NCI-H82 (cell line): ENCODE results near the gene PSMB2.

ENCODE experiments used
- DNase-seq: peaks from one replicate; lab custom pipeline; 2025; lab: John Stamatoyannopoulos, UW

The PSMB2 gene

DNA sequence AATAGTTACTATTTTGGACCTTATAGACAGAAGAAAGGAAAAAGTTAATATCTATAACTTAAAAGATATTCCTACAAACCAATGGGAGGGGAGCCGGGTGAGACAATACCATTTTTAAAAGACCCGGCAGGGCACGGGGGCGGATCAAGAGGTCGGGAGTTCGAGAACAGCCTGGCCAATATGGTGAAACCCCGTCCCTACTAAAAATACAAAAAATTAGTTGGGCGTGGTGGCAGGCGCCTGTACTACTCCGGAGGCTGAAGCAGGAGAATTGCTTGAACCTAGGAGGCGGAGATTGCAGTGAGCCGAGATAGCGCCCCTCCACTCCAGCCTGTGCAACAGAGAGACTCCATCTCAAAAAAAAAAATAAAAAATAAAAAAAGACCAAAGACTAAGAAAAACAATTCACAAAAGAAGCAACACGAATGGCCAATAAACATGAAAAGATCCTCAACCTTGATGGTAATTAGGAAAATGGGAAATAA, 1.2 kb upstream of the PSMB2 start:
- no peak for DNase-seq

DNA sequence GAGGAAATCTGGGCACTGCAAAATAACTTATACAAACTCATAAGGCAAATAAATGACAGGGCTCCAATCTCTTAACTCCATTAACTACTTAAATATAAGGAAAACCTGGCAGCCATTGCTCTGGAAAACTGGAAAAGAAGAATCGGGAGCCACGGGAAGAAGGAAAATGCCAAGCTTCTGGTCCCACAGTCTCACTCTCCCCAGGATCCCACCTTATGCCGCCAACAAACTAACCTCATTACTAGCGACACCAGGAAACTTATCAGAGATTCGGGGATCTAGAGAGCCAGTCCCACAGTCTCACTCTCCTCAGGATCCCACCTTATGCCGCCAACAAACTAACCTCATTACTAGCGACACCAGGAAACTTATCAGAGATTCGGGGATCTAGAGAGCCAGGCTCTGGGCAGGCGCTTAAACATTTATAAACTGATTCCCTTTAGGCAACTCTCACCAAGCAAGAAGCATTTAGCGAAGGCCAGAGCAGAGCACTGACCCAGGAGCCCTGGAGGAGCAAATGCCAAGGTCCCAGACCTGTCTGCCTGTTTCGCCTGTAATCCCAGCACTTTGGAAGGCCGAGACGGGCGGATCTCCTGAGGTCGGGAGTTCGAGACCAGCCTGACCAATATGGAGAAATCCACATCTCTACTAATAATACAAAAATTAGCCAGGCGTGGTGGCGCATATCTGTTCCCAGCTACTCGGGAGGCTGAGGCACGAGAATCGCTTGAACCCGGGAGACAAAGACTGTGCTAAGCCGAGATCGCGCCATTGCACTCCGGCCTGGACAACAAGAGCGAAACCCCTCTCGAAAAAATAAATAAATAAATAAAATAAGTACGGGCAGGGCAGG, 720 bp downstream of the PSMB2 start:
- peak; percentile 31 for DNase-seq

DNA sequence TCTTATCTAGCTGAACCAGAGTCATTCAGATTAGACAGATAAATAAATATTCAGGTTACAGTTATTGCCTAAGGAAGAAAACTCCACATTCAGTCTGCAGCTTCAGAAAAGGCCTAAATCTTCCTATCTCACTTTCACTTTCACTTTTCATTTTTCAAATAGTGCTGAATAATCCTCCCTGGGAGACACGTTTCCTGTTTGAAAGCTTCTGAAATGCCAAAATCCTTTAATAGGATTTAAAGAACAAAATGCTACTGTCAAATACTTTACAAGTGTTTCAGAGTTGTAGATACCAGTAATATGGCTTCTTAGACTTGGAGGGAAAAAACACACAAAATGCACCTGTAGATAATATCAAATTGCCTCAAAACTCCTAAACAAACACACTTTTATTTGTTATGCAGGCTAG, 3.9 kb downstream of the PSMB2 start:
- DNase-seq, result peak; percentile 86

DNA sequence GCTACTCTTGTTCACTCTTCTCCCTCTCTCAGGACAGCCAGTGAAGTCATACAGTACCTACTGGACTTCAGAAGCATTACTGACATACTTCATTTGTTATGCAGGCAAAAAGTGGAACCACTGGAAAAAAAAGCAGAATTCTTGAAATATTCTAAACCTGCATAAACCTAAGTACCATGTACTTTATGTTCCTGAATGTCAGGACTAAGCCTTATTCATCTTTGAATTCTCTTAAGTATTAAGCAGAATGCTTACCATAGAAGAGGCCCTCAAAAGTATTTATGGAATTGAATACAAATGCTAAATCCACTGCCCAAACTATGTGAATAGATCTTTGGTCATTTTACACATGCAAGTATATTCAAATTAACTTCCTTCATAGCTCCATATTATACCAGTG, 7.8 kb downstream of the PSMB2 start:
- DNase-seq, result no peak

DNA sequence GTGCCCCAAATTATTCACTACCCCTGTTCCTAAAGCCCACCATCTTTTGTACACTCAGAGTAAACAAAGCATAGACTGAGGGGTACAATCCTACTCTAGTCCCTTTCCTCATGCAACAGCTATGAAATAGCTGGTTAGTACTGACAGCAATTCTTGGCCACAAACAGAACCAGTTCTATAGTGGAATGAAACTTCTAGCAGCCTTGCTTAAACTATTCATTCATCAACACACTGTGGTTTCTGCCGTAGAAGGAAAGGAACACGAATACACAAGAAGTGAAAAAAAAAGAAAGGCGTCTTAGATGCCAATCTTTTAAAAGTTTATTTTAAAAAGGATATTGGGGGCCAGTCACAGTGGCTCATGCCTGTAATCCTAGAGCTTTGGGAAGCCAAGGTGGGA, 9.9 kb downstream of the PSMB2 start:
- no peak for DNase-seq

DNA sequence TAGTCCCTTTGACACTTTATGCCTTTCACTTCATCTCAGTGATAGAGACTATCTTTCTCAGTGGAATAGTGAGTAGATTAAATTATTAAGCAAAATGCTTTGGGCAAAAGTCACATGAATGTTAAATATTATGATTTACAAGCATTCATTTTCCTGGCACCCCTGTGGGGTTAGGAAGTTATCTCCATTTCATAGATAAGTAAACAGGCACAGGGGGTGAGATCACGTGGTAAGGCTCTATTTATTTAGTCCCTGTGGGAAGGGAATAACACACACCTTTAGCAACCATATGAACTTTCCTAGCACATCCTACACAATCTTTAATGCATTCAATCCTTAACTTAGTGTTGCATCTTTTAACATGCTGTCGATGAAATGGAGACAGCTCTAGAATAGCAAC, 12.3 kb downstream of the PSMB2 start:
- no peak for DNase-seq

DNA sequence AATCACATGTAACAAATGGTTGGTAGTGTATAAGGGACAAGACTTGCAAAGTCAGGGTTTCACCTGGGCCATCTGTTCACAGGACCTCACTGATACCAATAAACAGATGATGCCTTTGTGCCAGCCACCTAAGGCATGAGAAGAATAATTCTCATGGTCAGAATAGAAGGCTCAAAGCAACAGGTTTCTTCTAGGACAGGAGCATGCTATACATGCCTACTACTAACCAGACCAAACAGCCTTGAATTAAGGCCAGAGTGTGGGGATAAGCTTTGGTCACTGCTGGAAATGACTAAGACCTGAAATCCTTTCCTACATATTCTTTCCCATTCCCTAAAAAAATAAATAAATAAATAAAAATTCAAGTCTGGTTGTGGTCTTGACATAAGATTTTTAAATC, 17.5 kb downstream of the PSMB2 start:
- DNase-seq, result no peak

DNA sequence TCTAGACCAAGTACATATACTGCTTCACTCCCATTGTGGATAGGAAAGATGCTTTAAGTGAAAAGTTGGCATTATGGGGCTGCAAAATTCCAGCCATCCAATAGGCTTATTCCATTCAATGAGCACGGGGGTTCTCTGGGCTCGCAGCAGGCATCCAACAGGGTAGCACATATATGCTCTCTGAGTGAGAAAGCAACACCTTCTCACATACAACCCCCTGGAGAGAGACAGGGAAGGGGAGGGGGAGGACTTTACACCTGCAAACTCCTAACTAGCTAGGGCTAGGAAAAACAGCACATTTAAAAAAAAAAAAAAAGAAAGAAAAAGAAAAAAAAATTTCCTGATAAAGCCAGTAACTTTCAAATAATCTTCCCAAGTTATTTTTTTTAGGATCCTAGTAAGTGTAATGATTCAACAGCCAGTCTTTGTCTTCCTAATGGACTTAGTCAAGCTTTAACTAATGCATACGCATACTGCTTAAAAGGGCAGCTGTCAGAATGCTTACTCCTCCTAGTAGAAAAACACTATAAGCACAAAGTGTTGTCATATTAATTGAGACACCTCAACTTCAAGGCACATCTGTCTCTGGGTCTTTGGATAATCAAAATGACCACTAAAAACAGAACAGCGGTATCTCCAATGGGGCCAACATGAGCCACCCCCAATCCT, 18.7 kb downstream of the PSMB2 start:
- DNase-seq, result peak; percentile 33

DNA sequence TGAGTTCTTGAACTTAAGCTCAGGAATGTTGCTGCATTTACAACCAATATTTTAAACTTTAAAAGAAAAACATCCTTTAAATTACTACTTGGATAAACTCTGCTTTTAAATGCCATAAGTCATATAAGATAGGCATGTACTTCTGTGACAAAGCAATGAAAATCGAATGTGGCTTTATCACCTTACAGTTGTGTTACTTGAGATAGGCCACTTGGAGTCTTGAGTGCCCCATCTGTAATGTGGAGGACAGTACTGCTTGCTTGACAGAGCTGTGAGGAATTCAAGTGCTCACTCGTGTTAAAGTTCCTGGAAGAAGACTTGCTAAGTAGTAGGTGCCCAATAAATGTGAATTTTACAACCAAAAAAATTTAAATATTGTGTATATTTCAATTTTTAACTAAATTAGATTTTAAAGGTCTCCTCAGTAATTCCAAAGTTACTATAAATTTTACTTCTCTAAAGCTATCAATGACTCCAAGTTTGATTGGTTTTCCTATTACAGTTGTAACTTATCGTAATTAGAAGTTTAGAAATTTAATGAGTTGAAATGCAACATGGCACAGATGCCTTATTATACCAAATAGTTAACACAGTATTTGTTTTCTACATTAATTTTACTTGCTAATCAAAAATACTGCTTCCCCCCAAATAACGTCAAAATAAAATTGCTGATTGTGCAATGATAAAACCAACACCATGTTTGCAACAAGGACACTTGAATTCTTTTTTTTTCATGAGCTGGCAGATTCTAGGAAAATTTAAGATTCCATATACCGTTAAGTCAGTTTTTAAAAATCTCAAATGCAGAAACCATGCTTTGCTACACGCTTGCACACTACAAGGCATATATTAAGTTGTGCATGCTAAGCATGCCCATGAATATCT, 21.8 kb downstream of the PSMB2 start:
- peak; percentile 23 for DNase-seq

DNA sequence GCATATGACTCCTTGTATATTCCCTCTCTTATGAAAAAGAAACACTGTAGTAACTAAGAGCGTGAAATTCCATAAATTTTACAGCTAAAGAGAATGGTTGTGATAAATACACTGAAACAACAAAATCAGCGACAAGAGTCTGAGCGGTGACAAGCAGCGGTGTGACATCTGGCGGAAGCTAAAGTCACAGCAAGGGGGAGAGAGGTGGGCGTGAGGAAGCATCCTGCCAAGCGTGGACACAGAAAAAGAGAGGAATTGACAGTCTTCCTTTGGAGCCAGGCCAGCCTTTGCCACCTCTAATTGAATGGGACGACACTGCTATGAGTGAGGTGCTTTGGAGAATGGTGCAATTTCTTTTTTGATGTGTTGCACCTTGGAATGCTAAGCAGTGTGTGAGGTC, 25.9 kb downstream of the PSMB2 start:
- no peak for DNase-seq

DNA sequence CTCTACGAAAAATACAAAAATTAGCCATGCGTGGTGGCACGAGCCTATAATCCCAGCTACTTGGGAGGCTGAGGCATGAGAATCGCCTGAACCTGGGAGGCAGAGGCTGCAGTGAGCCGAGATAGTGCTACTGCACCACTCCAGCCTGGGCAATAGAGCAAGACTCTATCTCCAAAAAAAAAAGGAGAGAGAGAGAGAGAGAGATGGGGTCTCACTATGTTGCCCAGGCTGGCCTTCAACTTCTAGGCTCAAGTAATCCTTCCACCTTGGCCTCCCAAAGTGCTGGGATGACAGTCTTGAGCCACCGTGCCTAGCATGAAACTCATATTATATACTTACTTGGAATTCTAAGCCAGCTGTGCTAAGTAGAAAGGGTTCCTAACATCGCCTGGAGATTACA, 29.7 kb downstream of the PSMB2 start:
- no peak for DNase-seq

DNA sequence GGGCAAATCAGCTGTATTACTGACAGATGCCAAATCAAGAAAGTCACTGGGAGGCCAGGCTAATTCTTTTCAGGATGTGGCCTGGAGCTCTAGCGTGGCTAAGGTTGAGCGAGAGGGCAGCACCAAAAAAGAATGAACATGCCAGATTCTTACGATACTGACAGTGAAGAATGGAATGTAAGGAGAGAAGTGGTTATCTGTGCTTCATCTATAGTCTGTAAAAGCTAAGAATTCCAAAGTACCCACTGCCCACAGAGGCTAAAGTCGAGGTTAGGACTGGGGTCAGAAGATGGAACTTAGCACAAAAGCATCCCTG, 35.5 kb downstream of the PSMB2 start:
- no peak for DNase-seq

DNA sequence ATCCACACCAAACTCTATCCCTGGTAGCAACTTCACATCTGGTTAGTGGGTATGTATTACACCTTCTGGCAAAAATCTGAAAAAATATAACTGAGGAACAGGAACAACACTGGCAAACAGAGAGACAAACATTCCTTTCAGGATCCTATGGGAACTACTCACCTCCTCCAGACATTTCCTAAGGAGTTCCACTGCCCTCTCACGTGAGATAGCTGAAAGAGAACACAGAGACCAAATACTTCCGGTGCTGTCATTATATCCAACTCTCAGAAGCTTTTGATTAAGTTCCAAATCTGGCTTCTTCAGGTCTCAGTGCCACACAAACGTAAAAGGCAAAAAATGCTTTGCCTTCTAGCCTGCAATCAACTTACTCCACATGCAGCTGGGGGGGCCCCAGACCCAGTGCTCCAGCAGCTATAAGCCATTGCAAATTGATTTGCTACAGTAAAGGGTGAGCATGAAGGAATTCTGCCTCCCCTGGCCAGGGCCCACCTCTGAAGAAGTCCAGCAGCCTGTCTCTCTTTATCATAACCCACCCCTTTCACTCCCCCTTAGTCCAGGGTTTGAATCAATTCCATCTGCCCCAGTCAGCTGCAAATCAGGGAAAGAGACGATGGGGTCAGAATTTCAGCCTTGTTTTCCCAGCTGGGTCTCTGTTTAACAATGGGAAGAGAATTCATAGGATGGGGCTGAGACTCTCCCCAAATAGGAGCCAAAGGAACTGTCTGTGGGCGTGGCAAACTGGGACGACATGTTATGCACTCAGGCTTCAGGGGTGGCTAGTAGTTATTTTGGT, 36.1 kb downstream of the PSMB2 start:
- DNase-seq, result no peak

DNA sequence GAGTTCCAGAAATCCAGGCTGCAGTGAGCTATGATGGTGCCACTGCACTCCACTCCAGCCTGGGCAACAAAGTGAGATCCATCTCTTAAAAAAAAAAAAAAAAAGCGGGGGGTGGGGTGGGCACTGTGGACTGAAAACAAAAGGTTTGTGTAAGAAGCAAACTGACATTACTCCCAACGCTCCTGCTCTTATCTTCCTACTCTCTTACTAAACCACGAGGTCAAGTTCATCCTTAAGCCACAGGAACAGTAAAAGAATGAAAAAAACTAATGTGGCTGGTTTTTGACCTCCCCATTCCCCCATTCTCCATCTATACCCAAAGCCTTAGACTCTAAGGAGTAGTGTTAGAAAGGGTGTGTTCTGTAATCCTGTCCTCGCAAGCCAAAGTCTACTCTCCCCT, 37.4 kb downstream of the PSMB2 start:
- DNase-seq, result no peak

DNA sequence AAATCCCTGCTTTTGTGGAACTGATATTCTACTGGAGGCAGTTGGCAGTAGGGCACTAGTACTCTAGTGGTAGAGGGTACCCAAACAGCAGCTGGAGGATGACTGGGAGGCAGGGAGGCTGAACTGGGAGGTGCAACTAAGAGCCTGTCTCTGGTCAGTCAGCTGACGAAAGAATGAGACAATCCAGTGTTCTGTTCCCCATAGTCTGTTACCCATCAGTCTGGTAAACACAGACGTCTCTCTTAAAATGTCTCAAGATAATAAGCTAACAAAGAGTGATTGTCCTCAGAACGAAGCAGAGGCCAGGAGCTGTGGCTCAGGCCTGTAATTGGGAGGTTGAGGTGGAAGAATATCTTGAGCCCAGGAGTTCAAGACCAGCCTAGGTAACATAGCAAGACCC, 37.9 kb downstream of the PSMB2 start:
- DNase-seq, result no peak

DNA sequence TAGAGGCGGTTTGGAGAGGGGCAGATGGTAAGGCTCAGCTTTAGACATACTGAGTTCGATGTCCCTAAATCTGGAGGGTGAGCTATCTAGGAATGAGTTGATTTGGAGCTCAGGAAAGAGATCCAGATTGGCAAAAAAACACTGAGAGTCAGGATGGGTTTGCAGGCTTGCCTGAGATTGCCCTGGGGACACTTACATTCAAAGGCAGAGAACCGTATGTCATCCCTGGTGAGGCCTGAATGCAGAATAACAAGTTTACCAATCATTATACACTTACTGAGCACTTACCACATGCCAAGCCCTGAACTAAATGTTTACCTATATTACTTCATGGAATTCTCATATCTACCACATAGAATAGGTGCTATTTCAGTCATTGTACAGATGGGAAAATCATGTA, 40.7 kb downstream of the PSMB2 start:
- no peak for DNase-seq

DNA sequence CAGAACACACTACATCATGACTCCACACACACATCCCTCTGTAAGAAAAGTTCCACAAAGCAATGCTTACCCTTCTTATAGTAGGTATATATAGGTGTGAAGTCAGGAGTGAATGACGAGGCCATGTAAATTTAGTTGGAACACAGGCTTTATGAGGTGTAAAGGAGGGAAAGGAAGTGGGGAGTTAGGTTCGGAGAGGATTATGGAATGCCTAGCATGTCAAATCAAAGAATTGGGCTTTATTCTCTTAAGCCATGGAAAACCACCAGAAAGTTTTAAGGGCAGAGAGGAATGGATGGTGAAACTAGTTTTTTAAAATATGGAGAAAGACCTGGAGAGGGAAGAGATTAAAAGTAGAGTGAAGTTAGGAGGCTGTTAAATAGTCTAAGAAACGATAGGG, 41.9 kb downstream of the PSMB2 start:
- DNase-seq, result no peak

DNA sequence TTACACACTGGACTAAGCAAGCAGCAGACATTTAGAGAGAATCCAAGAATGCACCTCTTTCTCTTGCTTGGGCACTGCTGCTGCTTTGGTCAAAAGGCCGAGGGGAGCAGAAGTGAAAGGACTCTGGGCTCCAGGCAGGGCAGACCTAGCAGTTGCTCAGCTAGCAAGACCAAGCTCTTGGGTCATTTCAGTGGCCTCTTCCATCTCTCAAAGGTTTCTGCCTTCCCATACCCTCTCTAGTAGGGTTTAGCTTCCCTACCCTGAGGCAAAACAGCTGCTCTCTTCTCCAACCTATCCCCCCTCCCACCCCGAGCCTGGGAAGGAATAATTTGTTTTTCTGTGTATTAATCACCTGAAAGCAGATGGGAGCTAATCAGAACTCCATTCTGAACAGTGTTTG, 42.4 kb downstream of the PSMB2 start:
- no peak for DNase-seq

DNA sequence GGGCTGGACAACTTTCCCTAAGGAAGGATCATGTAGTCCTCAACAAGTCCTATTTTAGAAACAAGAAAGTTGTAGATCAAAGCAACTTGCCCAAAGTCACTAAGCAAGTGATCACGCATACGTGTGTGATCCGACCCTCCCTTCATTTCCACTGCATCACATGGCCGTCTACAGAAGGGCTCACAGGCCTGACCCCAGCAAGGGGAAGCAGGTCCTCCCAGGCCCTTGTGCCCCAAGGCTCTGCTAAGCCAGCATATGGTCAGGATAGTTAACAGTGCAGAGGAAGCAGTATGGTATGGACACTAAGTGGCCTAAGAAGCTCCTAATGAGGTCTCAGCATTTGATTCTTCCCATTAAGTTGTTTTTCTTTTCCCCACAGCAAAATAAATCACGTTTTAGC, 43.5 kb downstream of the PSMB2 start:
- no peak for DNase-seq

DNA sequence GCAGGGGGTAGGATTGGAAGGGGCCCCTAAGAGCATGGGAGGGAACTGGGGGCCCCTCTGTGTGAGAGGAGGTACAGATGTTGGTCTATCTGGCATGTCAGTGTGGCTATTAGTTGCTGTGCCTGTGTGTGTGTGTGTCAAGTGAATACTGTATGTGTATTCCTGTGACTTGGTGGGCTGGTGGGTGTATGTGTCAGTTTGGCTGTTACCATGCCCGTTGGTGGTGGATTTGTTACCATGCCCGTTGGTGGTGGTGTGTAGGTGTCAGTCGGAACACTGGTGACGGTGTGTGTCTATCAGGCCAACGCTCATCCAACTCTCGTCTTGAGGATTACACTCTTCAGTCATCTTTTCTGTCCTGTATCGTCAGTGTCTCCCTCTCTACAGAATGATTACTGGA, 45.6 kb downstream of the PSMB2 start:
- DNase-seq, result no peak

DNA sequence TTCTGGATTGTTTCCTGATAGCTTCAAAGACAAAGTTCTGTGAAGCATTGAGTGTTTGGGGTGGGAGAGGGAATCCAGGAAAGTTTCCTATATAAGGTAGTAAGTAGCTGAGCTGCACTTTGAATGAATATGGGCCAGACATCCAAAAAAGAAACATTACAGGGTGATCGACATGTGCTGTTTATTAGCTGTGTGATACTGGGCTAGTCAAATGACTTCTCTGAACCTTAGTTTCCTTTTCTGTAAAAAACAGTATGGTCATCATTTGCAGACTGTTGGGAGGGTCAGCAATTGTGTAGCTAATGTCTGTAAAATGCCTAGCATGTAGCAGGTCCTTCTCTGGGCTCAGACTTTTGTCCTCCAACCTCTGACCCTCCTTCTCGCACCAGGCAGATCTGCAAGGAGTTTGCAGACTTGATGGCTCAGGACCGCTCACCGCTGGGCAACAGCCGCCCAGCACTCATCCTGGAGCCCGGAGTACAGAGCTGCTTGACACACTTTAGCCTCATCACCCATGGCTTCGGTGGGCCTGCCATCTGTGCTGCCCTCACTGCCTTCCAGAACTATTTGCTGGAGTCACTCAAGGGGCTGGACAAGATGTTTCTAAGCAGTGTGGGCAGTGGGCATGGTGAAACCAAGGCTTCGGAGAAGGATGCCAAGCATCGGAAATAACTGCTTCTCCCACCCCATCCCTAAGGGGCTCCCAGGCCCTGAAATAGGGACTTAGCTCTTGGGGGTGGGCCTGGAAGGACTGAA, 47.1 kb downstream of the PSMB2 start:
- no peak for DNase-seq
